H1 (cell line): ENCODE data around the gene KIF4A. TPM values are rescaled to one million over a fixed set of nuclear protein-coding genes. Genes with fewer than 3 reads are reported as not detected.

Experiments
- CHD7 ChIP-seq: fragments of 300-600 bp; sonication (generic); IDR thresholded peaks from 2 replicates; pipeline ENCODE4 v1.7.1; 2012; ENCODE audit warnings: low read length, moderate library complexity, mild to moderate bottlenecking, inconsistent platforms; ENCODE audit not compliant: insufficient replicate concordance
- EGR1 ChIP-seq: IDR thresholded peaks from 2 replicates; pipeline ENCODE4 v1.6.1; 2011; ENCODE audit warnings: low read depth, low read length, borderline replicate concordance
- KDM1A ChIP-seq: fragments of 200-600, 300-600 bp; sonication (generic); IDR thresholded peaks from 2 replicates; pipeline ENCODE4 v1.7.1; 2016; ENCODE audit warnings: mild to moderate bottlenecking, low read length, borderline replicate concordance
- polyA plus RNA-seq, 7 experiments: library from polyadenylated mRNA; depleted of rRNA in 3 of 7; stranded (reverse) in 5 of 7; unstranded in 2 of 7; fragments of >200 nt in 5 of 7; fragments of 200-250 nt in 2 of 7; gene quantifications; 1 replicate in 5 of 7; 2 replicates in 1 of 7; 4 replicates in 1 of 7; pipeline versions ENCODE4 v1.2.1 to v1.2.3, GENCODE V29; 2011 to 2013; ENCODE audit warnings: missing spikeins in 2 of 7, mixed read lengths in 2 of 7
- total RNA-seq: library from RNA; stranded (reverse); fragmentation: NEBNext Ultra II Directional; extraction: Animal tissue kit (Norgen Biotek cat#: 25700); gene quantifications from 2 replicates; pipeline ENCODE4 v1.2.1, GENCODE V29; 2021

The KIF4A gene
- total and polyA plus RNA-seq, 2 of the 8 experiments (the other 6 are each of a cell fraction or from before 2014, with no cell fraction given) = 10.9 to 35.7 TPM

- TF ChIP-seq CHD7 = no peak
- TF ChIP-seq KDM1A = no peak
- no peak for TF ChIP-seq EGR1
Observed at GRCh38 chrX:70346418-70347070, 56.6 kb downstream of the KIF4A start (continued).
